ENCODE measurements around the gene LDLRAD4. TPM values are rescaled to one million over a fixed set of nuclear protein-coding genes. Genes with fewer than 3 reads are reported as not detected.

Gene LDLRAD4
- total RNA-seq, 1 donor = 0.54 TPM

DNA sequence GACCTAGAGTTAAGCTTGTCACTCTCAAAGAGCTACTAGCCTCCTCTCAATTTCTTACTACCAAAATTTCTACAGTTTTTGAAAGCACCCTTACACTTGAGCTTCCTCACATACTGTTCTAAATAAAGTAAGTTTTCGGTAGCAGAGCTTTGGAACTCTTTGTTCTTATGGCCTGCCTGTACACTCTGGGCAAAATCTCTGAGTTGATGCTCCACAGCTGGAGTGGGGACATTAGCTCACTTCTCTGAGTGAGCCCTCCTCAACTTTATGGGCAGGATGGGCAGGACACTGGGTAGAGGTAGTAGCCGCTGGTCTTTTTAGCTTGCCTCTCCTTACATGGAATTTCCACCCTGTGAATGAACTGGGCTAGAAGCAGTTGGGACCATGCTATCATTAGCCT lies 380.0 kb downstream of the LDLRAD4 start:
- H3K4me3 ChIP-seq (ENCODE audit: low read depth, low read length) = no peak overlapping the region
- TF ChIP-seq, protein P1, sequence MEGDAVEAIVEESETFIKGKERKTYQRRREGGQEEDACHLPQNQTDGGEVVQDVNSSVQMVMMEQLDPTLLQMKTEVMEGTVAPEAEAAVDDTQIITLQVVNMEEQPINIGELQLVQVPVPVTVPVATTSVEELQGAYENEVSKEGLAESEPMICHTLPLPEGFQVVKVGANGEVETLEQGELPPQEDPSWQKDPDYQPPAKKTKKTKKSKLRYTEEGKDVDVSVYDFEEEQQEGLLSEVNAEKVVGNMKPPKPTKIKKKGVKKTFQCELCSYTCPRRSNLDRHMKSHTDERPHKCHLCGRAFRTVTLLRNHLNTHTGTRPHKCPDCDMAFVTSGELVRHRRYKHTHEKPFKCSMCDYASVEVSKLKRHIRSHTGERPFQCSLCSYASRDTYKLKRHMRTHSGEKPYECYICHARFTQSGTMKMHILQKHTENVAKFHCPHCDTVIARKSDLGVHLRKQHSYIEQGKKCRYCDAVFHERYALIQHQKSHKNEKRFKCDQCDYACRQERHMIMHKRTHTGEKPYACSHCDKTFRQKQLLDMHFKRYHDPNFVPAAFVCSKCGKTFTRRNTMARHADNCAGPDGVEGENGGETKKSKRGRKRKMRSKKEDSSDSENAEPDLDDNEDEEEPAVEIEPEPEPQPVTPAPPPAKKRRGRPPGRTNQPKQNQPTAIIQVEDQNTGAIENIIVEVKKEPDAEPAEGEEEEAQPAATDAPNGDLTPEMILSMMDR (IDR thresholded peaks at IDR 0.05; ENCODE audit: insufficient read depth, low read length) = no peak
- DNase-seq (ENCODE audit: low read depth) = no peak

DNA sequence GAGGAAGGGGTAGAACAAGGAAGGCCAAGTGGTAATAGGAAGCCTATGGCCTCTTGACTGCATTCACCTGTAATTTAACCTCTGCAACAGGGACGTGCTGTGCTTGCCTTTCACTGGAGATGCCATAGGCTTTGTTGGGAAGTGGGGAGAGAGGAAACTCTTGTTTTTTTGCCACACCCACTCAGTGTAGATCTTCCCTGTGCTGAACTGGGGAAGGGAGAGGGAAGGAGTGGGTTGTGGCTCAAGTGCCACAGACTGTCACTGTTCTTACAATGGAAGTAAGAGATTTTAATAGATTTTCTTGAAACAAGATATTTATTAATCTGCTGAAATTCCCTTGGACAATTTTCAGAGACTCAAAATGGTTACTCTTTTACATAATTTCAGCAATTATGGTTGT lies 380.5 kb downstream of the LDLRAD4 start:
- no peak overlapping the region for H3K4me3 ChIP-seq (ENCODE audit: low read depth, low read length)
- TF ChIP-seq, protein P1 (IDR thresholded peaks at IDR 0.05; ENCODE audit: insufficient read depth, low read length) = no peak
- no peak for DNase-seq (ENCODE audit: low read depth)

DNA sequence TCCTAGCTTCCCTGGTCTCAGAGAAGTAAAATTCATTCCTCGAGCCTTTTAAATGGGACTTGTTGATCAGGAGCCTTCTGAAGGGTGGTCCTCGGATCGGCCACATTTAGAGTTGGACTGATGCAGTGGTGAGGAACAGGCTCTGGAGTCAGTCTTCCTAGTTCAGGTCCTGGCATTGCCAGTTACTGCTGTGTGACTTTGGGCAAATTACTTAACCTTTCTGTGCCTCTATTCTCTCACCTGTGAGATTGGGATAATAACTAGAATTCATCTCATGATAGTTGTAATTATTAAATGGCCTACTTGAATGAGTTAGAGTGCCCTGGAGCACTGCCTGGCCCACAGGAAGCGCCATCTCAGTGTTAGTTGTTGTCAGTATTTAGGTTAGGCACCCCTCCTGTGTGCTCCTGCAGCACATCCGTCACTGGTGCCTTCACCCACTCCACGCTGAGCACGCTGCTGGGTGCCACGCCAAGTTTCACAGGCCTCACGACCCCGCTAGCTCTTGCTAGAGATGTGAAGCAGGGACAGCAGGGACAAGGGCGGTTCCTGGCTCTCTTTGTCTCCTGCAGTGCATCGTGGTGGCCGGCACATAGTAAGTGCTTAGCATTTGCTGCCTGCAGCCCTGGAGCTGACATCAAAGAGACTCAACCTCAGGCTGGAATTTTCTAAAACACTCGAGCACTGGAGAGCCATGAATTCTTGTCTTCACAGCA lies 384.9 kb downstream of the LDLRAD4 start:
- no peak overlapping the region for H3K4me3 ChIP-seq (ENCODE audit: low read depth, low read length)
- DNase-seq (ENCODE audit: low read depth) = no peak
- TF ChIP-seq, protein P1 (IDR thresholded peaks at IDR 0.05; ENCODE audit: insufficient read depth, low read length) = no peak

DNA sequence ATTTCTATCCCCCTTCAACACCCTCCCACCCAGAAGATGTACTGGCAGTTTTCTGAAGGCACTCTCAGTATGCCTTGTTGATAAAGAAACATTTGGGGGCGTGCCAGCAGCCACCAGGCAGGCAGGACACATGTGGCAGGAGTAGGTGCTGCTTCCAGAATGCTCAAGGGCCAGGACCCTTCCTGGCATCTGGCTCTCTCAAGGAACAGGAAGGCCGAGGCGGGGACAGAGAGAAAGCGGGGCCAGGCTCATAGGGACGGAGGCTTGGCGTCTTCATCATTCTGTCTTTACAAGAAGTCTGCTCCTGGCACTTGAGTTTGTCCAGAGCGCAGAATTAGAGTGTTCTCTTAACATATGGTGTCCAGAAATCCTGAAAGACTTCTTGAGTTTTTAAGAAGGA lies 386.2 kb downstream of the LDLRAD4 start:
- no peak overlapping the region for H3K4me3 ChIP-seq (ENCODE audit: low read depth, low read length)
- DNase-seq (ENCODE audit: low read depth) = no peak
- TF ChIP-seq, protein P1 (IDR thresholded peaks at IDR 0.05; ENCODE audit: insufficient read depth, low read length) = no peak

DNA sequence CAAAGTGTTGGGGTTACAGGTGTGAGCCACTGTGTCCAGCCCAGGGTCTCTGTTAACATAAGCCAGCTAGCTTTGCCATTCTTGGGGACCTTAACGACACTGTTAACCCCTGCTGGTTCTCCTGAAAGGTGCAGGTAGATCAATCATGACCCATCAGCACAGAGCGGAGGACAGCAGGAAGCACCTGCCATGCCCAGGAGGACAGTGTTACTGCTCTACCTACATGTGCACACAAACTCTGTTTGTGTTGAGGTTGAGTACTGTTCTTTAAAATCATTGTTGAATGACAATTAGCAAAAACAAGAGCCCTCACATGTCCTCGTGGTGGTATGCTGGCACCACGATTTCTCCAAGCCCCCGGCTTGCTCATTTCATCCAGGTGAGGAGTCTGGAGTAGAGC lies 386.9 kb downstream of the LDLRAD4 start:
- DNase-seq (ENCODE audit: low read depth) = no peak
- no peak overlapping the region for H3K4me3 ChIP-seq (ENCODE audit: low read depth, low read length)
- TF ChIP-seq, protein P1 (IDR thresholded peaks at IDR 0.05; ENCODE audit: insufficient read depth, low read length) = no peak

DNA sequence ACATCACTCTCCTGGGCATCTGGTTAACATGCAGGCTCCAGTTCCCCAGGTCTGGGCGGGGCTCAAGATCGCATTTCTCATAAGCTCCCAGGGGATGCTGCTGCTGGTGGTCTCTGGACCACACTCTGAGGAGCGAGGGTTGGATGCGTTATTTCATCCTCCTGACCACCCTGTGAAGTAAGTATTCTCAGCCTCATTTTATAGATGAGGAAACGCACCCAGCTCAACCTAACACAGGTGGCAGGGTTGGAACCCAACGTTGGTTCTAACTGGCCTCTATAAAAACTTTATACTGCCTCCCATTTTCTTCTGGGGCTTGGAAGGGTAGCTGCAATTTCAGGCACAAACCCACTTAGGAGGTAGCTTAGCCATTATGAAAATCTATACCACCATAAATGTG lies 387.3 kb downstream of the LDLRAD4 start:
- no peak overlapping the region for H3K4me3 ChIP-seq (ENCODE audit: low read depth, low read length)
- DNase-seq (ENCODE audit: low read depth) = no peak
- TF ChIP-seq, protein P1 (IDR thresholded peaks at IDR 0.05; ENCODE audit: insufficient read depth, low read length) = no peak
